GM12878 (cell line): Measurements from ENCODE around the gene CCDC15. TPM values are rescaled to one million over a fixed set of nuclear protein-coding genes. Genes with fewer than 3 reads are reported as not detected.

Source experiments
- ATAC-seq: fragments of 200-7000 bp; cut with Tn5 transposase; 3 replicates; pipeline ENCODE4 v1.9.1; 2020; ENCODE audit warnings: mild to moderate bottlenecking, moderate library complexity
- BruUV-seq: library from RNA; stranded (reverse); fragments of 400-500 nt; replicated peaks from 2 replicates; lab custom pipeline; 2021; lab: Mats Ljungman, UMichigan
- CTCF ChIA-PET: fragments of 300-600 bp; sonication (Branson Sonifier 250); formaldehyde crosslinking; extraction: SDS; loops from one replicate; lab custom pipeline; 2021; ENCODE audit warnings: inconsistent platforms; lab: Yijun Ruan, JAX
- POLR2A ChIA-PET: fragments of 350-600 bp; formaldehyde crosslinking; extraction: SDS; loops from one replicate; lab custom pipeline; 2021; ENCODE audit warnings: inconsistent platforms; lab: Charles Lee
- RAD21 ChIA-PET: fragments of 300-600 bp; sonication (Branson Sonifier 250); formaldehyde crosslinking; loops from one replicate; lab custom pipeline; 2023; ENCODE audit warnings: antibody characterized with exemption; ENCODE audit not compliant: unreplicated experiment; lab: Charles Lee
- SMC1A ChIA-PET: fragments of 300-600 bp; sonication (Branson Sonifier 250); formaldehyde crosslinking; loops from one replicate; lab custom pipeline; 2023; ENCODE audit not compliant: unreplicated experiment, uncharacterized antibody; lab: Charles Lee
- DNase-seq: peaks from one replicate; pipeline ENCODE4 v3.0.0-alpha.2; 2011; ENCODE audit warnings: low read depth, low spot score
- FAIRE-seq: peaks from 3 replicates; lab custom pipeline; 2011; peaks lifted over from hg19 to GRCh38; lab: Jason Lieb, UNC
- H2AFZ ChIP-seq: 2 replicates; pipeline ENCODE4 v1.6.0; 2011; ENCODE audit warnings: low read depth, low read length, control low read depth; ENCODE audit not compliant: control insufficient read depth
- H3K27ac ChIP-seq: 2 replicates; pipeline ENCODE4 v1.5.1; 2011; ENCODE audit warnings: control low read depth; ENCODE audit not compliant: control insufficient read depth, insufficient read depth
- H3K27me3 ChIP-seq, 2 experiments: replicated peaks in 1 of 2; 2 replicates each; pipeline versions ENCODE4 v1.6.0 to v1.6.1; 2011; ENCODE audit warnings: low read length in 1 of 2; ENCODE audit not compliant: control insufficient read depth in 2 of 2, insufficient read depth in 2 of 2
- H3K36me3 ChIP-seq, 2 experiments: 2 replicates each; pipeline ENCODE4 v1.5.1; 2011; ENCODE audit warnings: low read length in 1 of 2; ENCODE audit not compliant: control insufficient read depth in 2 of 2, insufficient read depth in 2 of 2
- H3K4me1 ChIP-seq: 2 replicates; pipeline ENCODE4 v1.6.1; 2011; ENCODE audit warnings: mild to moderate bottlenecking, low read length, moderate library complexity, mixed read lengths; ENCODE audit not compliant: control insufficient read depth, insufficient read depth
- H3K4me2 ChIP-seq: 2 replicates; pipeline ENCODE4 v1.6.0; 2011; ENCODE audit warnings: control low read depth; ENCODE audit not compliant: control insufficient read depth, insufficient read depth
- H3K4me3 ChIP-seq: fragments of 200-600 bp; sonication (generic); 2 replicates; pipeline ENCODE4 v1.5.1; 2016
- H3K79me2 ChIP-seq: 2 replicates; pipeline ENCODE4 v1.6.0; 2011; ENCODE audit warnings: low read length; ENCODE audit not compliant: control insufficient read depth, insufficient read depth
- H3K9ac ChIP-seq: 2 replicates; pipeline ENCODE4 v1.8.0; 2011; ENCODE audit warnings: low read length, control low read depth, mixed read lengths; ENCODE audit not compliant: control insufficient read depth, insufficient read depth
- H3K9me3 ChIP-seq: replicated peaks from 3 replicates; pipeline ENCODE4 v1.5.1; 2011; ENCODE audit warnings: mild to moderate bottlenecking, low read length; ENCODE audit not compliant: control insufficient read depth, insufficient read depth
- H4K20me1 ChIP-seq: 2 replicates; pipeline ENCODE4 v1.6.0; 2011; ENCODE audit not compliant: control insufficient read depth, insufficient read depth
- ATF3 ChIP-seq: IDR thresholded peaks from 2 replicates; pipeline ENCODE4 v1.6.1; 2011; ENCODE audit warnings: low read depth, mild to moderate bottlenecking, low read length, moderate library complexity, borderline replicate concordance; ENCODE audit errors: extremely low read depth
- BCL3 ChIP-seq: IDR thresholded peaks from 2 replicates; pipeline ENCODE4 v1.6.1; 2011; ENCODE audit warnings: borderline replicate concordance, low read depth, mild to moderate bottlenecking, moderate library complexity, low read length; ENCODE audit not compliant: insufficient read depth, poor library complexity, severe bottlenecking
- BRCA1 ChIP-seq: IDR thresholded peaks from 2 replicates; pipeline ENCODE4 v1.6.1; 2011; ENCODE audit warnings: low read depth, low read length, improper control_type of control experiment
- CHD4 ChIP-seq: fragments of 200-600 bp; sonication (generic); IDR thresholded peaks from 2 replicates; pipeline ENCODE4 v1.6.1; 2016; ENCODE audit warnings: mild to moderate bottlenecking
- EGR1 ChIP-seq, 2 experiments: IDR thresholded peaks; 1 replicate in 1 of 2; 2 replicates in 1 of 2; pipeline ENCODE4 v1.6.1; 2011 to 2012; ENCODE audit warnings: low read depth in 2 of 2, low read length in 2 of 2, borderline replicate concordance in 1 of 2, mild to moderate bottlenecking in 1 of 2, moderate library complexity in 1 of 2
- MLLT1 ChIP-seq: fragments of 450-650 bp; IDR thresholded peaks from 2 replicates; pipeline ENCODE4 v1.6.1; 2016; ENCODE audit warnings: mild to moderate bottlenecking
- USF1 ChIP-seq: IDR thresholded peaks from 2 replicates; pipeline ENCODE4 v1.6.1; 2011; ENCODE audit warnings: borderline replicate concordance, low read depth, mild to moderate bottlenecking, moderate library complexity, mixed read lengths, low read length; ENCODE audit not compliant: insufficient read depth; ENCODE audit errors: extremely low read length
- ZNF687 ChIP-seq: fragments of 450-650 bp; IDR thresholded peaks from 2 replicates; pipeline ENCODE4 v1.6.1; 2017; ENCODE audit warnings: mild to moderate bottlenecking, moderate library complexity
- WGBS: methylation state at CpG from one replicate; pipeline ENCODE4 v1.1.6; 2016; ENCODE audit warnings: low lambda C conversion rate; ENCODE audit not compliant: insufficient replicate concordance, insufficient coverage; ENCODE audit errors: missing lambda C conversion rate; 5-methylcytosine and 5-hydroxymethylcytosine counted together
- in situ Hi-C: fragments of 300-500 bp; cut with MboI; formaldehyde crosslinking; loops from 9 replicates; pipeline ENCODE4 v1.14.3; 2018; ENCODE audit warnings: mixed read lengths
- intact Hi-C: fragments of 100-400 bp; cut with micrococcal nuclease; formaldehyde crosslinking; loops from one replicate; pipeline ENCODE4 v1.14.2; 2022; ENCODE audit not compliant: unreplicated experiment
- polyA plus RNA-seq, 11 experiments: library from polyadenylated mRNA; depleted of rRNA in 4 of 11; unstranded in 6 of 11; stranded (reverse) in 5 of 11; fragments of >200 nt; fragmentation: Nextera tagmentation in 4 of 11; fragmentation: Illumina TruSeq in 1 of 11; extraction: Ambion mirVana in 4 of 11; extraction: Trizol in 1 of 11; gene quantifications; 1 replicate in 1 of 11; 2 replicates in 10 of 11; pipeline versions ENCODE4 v1.2.1 to v1.2.3, GENCODE V29; 2011 to 2016; ENCODE audit warnings: inconsistent platforms in 2 of 11, missing spikeins in 2 of 11, low read depth in 1 of 11
- total RNA-seq, 4 experiments: library from RNA; depleted of rRNA in 3 of 4; stranded (reverse); fragments of >200 nt in 3 of 4; fragmentation: Illumina TruSeq in 1 of 4; extraction: Trizol in 1 of 4; gene quantifications; 2 replicates each; pipeline versions ENCODE4 v1.2.1 to v1.2.3, GENCODE V29; 2013 to 2021

CCDC15 gene
- total and polyA plus RNA-seq, 10 of the 15 experiments (the other 5 are each of a cell fraction or from before 2014, with no cell fraction given) = 2.0 to 5.3 (median 3.3) TPM

- CTCF ChIA-PET = no interaction called here
- in situ Hi-C loops = no loop called here
Observed at GRCh38 chr11:124943741-124944140, 10.3 kb upstream of the CCDC15 start.

More at GRCh38 chr11:124943741-124944140, 10.3 kb upstream of the CCDC15 start:
- 0% methylated on average over 1 of the region's 1 CpG for whole genome bisulfite sequencing
- Histone ChIP-seq H3K4me2 (no peak overlapping the region), H3K27ac (no peak overlapping the region), H3K36me3 (no peaks in the 10 kb centered on the region), H3K79me2 (no peaks in the 10 kb centered on the region), H3K27me3 (no peaks in the 10 kb centered on the region; a peak in 1 of 4 replicates), H2AFZ (no peak overlapping the region), H3K9ac (no peak overlapping the region), H3K9me3 (no peaks in the 10 kb centered on the region; the same call in 2 of the 3 replicates), H4K20me1 (no peaks in the 10 kb centered on the region), H3K4me1 (no peaks in the 10 kb centered on the region), H3K4me3 (no peak overlapping the region)
- TF ChIP-seq BRCA1 (no peak), ATF3 (no peak), EGR1 (IDR thresholded peaks at IDR 0.05; ENCODE audit: borderline replicate concordance in 1 of 2, low read depth in 2 of 2, low read length in 2 of 2) (no peak), CHD4 (no peak), USF1 (no peak), MLLT1 (no peak), BCL3 (no peak), ZNF687 (no peak)
- ATAC-seq = no peak
- SMC1A ChIA-PET = no interaction called here
- RAD21 ChIA-PET = no interaction called here
- BruUV-seq = no TSS peak
- no peak for FAIRE-seq
- intact Hi-C loops = no loop called here
- POLR2A ChIA-PET = interaction anchor here (0.7 to 1.2 kb wide), 2 partner anchors 10 to 293 kb away, joined by 4 to 6 read pairs; no protein-coding TSS in a partner anchor
- DNase-seq = no peak
